Mucosa of stomach (tissue), 1 donor: ENCODE data around the gene NTM.
"Not testable (repeated sequence)": the region's sequence is repeated elsewhere in the genome, so short reads cannot be mapped to it uniquely, and the experiment has no call there.

Source experiments
- H3K27me3 ChIP-seq: one replicate; pipeline ENCODE4 v1.7.0; 2013; ENCODE audit warnings: mild to moderate bottlenecking, low read length; ENCODE audit not compliant: control insufficient read depth, insufficient read depth
- H3K36me3 ChIP-seq: one replicate; pipeline ENCODE4 v1.7.0; 2013; ENCODE audit warnings: low read length; ENCODE audit not compliant: control insufficient read depth, insufficient read depth
- H3K4me1 ChIP-seq: one replicate; pipeline ENCODE4 v1.7.0; 2013; ENCODE audit warnings: mild to moderate bottlenecking, low read length; ENCODE audit not compliant: control insufficient read depth, insufficient read depth
- H3K4me3 ChIP-seq: one replicate; pipeline ENCODE4 v1.7.0; 2013; ENCODE audit warnings: low read length
- H3K9ac ChIP-seq: one replicate; pipeline ENCODE4 v1.7.0; 2013; ENCODE audit warnings: mild to moderate bottlenecking, low read length, moderate library complexity
- H3K9me3 ChIP-seq: one replicate; pipeline ENCODE4 v1.7.0; 2013; ENCODE audit warnings: mild to moderate bottlenecking, low read length, moderate library complexity; ENCODE audit not compliant: control insufficient read depth
- donor health status: Pancreatic carcinoma.

NTM gene

DNA sequence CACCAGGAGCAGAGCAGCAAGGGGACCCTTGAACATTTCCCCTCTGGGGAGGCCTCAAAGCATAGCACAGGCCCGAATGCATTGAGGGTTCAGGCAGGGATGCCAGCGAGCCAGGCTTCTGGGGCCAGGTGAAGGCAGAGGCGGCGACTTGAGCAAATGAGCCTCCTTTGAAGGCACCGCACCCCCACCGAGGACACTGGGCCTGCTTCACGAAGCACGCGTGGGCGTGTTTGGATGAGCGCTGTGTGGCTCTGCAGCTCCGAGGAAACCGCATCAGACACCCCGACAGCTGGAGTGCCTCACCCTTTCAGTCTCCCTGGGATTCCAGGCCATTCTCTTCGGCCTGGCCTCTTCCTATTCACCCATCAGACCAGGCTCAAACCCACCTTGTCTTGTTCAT, 301.8 kb downstream of the NTM start:
- Histone ChIP-seq H3K4me3 (no peak overlapping the region), H3K9me3 (no peaks in the 10 kb centered on the region), H3K4me1 (no peaks in the 10 kb centered on the region), H3K27me3 (no peaks in the 10 kb centered on the region), H3K9ac (no peak overlapping the region), H3K36me3 (no peaks in the 10 kb centered on the region)

DNA sequence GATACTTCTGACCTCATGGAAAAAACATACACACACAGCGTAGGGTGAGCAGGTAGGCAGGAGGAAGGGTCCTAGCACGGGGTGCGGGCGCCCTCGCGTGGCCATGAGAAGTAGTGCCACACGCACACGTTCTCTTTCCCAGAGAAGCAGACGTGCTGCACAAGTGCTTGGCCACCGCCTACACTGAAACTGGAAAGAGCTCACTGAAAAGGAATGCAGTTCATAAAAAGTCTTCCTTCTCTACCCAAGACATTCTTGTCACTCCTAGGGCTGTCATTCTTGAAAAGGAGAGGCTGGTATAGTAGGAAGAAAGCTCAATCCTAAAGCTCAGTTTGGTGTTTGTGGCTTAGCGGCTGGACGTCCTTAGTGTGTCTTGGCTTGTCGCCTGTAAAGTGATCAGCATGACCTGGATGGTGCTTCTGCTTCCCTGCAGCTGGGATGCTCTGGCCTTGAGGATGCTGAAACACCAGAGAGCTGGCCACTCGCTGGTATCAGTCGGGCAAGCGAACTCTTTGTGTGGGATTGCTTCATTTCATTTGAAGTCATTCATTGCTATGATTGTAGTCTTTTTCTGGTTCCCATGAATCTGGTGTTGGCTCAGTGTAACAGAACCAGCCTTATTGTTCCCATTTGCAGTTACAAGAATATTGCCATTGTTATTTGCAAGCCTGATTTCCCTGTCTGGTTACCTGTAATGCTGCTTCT, 303.8 kb downstream of the NTM start:
- no peaks in the 10 kb centered on the region for H3K36me3 ChIP-seq
- H3K27me3 ChIP-seq: no peaks in the 10 kb centered on the region
- H3K9me3 ChIP-seq: no peaks in the 10 kb centered on the region
- H3K9ac ChIP-seq: no peak overlapping the region
- H3K4me3 ChIP-seq: no peak overlapping the region
- no peaks in the 10 kb centered on the region for H3K4me1 ChIP-seq

DNA sequence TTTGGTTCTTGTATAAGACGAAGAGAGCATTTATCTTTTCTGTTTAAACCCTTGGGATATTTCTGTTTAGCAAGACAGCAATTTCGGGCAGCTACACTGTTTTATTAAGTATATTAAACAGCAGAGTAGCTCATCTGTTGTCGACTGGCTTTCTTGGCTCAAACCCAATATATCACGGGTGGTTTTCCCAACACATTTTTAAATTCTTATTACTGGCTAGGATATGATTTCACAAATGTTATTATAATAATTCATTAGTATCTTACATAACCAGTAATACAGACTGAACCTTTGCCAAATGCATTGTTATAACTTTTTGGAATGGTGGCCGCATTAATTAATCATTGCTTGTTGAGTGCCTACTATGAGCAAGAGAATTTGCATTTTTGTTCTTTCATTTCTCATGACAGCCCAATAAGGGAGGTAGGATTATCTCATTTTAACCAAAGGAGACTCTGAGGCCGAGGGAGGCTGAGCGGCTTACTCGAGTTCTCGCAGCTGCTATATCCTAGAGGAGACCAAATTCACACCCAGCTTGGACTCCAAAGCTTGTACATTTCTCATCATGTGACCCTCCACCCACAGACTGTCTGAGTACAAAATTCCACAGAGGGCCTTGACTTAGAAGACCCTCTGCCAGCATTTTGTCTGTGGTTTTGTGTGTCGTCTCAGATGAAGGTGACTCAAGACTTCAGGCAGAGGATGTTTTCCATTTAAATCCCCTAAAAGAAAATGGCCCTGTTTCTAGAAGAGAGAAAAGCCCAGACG, 304.9 kb downstream of the NTM start:
- Histone ChIP-seq H3K9me3 (no peaks in the 10 kb centered on the region), H3K36me3 (no peaks in the 10 kb centered on the region), H3K27me3 (no peaks in the 10 kb centered on the region), H3K4me1 (no peaks in the 10 kb centered on the region), H3K9ac (no peak overlapping the region), H3K4me3 (no peak overlapping the region)

GRCh38 chr11:131677828-131678470, 307.5 kb downstream of the NTM start:
- no peaks in the 10 kb centered on the region for H3K9me3 ChIP-seq
- no peaks in the 10 kb centered on the region for H3K36me3 ChIP-seq
- no peaks in the 10 kb centered on the region for H3K27me3 ChIP-seq
- H3K9ac ChIP-seq: no peak overlapping the region
- H3K4me1 ChIP-seq: no peaks in the 10 kb centered on the region
- no peak overlapping the region for H3K4me3 ChIP-seq

DNA sequence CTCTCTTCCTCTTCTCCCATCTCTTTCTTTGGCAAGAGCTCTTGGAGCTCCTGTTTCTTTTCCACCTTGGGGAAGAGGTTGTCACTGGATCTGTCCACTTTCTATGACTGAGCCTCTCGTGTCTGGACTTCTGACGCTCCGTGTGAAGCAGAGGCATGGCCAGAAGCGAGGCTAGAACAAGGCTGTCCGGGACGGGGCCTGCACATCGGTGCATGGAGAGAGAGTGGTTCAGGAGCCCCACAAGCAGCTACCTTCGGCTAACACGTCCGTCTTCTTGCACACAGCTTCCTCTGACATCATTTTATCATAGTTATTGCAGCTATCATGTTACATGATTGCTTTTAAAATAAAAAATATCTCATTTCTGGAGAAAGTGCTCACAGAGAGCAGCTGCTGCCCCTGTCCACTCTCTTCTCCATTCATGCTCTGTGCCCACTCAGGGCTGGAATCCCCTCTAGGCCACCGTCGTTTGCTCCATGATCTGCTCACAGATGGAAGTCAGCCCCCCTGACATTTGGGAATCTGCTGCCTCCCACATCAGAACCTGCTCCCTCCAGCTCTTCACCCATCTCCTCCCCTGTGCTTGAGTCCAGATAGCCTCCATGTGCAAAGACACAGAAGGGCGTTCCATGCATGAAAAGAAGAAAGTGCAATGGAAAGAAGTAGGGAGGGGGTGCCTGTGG, 308.4 kb downstream of the NTM start:
- Histone ChIP-seq H3K4me3 (no peak overlapping the region), H3K27me3 (no peaks in the 10 kb centered on the region), H3K9me3 (no peaks in the 10 kb centered on the region), H3K9ac (no peak overlapping the region), H3K4me1 (no peaks in the 10 kb centered on the region), H3K36me3 (no peaks in the 10 kb centered on the region)

DNA sequence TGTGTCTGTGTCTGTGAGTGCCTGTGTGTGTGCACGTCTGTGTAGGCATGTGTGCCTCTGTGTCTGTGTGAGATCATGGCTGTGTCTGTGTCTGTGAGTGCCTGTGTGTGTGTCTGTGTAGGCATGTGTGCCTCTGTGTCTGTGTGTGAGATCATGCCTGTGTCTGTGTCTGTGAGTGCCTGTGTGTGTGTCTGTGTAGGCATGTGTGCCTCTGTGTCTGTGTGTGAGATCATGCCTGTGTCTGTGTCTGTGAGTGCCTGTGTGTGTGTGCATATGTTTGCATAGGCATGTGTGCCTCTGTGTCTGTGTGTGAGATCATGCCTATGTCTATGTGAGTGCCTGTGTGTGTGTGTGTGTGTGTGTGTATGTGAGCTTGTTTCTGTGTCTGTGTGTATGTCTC, 310.0 kb downstream of the NTM start:
- H3K9ac ChIP-seq, H3K36me3 ChIP-seq, H3K4me3 ChIP-seq, H3K27me3 ChIP-seq, H3K4me1 ChIP-seq, H3K9me3 ChIP-seq: not testable (repeated sequence)

GRCh38 chr11:131681920-131682319, 311.5 kb downstream of the NTM start:
- no peaks in the 10 kb centered on the region for H3K9me3 ChIP-seq
- no peaks in the 10 kb centered on the region for H3K4me1 ChIP-seq
- no peaks in the 10 kb centered on the region for H3K27me3 ChIP-seq
- H3K9ac ChIP-seq: no peak overlapping the region
- H3K36me3 ChIP-seq: no peaks in the 10 kb centered on the region
- no peak overlapping the region for H3K4me3 ChIP-seq

- H3K9me3 ChIP-seq: no peaks in the 10 kb centered on the region
- no peaks in the 10 kb centered on the region for H3K27me3 ChIP-seq
- H3K4me1 ChIP-seq: no peaks in the 10 kb centered on the region
- H3K9ac ChIP-seq: no peak overlapping the region
- H3K36me3 ChIP-seq: no peaks in the 10 kb centered on the region
- no peak overlapping the region for H3K4me3 ChIP-seq
Observed at GRCh38 chr11:131682373-131683015, 312.1 kb downstream of the NTM start.

GRCh38 chr11:131683131-131683530, 312.7 kb downstream of the NTM start:
- peaks cover 1% of the 10 kb centered on the region for H3K27me3 ChIP-seq
- H3K4me1 ChIP-seq: no peaks in the 10 kb centered on the region
- H3K9ac ChIP-seq: no peak overlapping the region
- no peaks in the 10 kb centered on the region for H3K9me3 ChIP-seq
- no peak overlapping the region for H3K4me3 ChIP-seq
- H3K36me3 ChIP-seq: no peaks in the 10 kb centered on the region

GRCh38 chr11:131683666-131684065, 313.3 kb downstream of the NTM start:
- Histone ChIP-seq H3K4me1 (no peaks in the 10 kb centered on the region), H3K9me3 (no peaks in the 10 kb centered on the region), H3K9ac (no peak overlapping the region), H3K4me3 (no peak overlapping the region), H3K27me3 (peaks cover 6% of the 10 kb centered on the region), H3K36me3 (no peaks in the 10 kb centered on the region)

DNA sequence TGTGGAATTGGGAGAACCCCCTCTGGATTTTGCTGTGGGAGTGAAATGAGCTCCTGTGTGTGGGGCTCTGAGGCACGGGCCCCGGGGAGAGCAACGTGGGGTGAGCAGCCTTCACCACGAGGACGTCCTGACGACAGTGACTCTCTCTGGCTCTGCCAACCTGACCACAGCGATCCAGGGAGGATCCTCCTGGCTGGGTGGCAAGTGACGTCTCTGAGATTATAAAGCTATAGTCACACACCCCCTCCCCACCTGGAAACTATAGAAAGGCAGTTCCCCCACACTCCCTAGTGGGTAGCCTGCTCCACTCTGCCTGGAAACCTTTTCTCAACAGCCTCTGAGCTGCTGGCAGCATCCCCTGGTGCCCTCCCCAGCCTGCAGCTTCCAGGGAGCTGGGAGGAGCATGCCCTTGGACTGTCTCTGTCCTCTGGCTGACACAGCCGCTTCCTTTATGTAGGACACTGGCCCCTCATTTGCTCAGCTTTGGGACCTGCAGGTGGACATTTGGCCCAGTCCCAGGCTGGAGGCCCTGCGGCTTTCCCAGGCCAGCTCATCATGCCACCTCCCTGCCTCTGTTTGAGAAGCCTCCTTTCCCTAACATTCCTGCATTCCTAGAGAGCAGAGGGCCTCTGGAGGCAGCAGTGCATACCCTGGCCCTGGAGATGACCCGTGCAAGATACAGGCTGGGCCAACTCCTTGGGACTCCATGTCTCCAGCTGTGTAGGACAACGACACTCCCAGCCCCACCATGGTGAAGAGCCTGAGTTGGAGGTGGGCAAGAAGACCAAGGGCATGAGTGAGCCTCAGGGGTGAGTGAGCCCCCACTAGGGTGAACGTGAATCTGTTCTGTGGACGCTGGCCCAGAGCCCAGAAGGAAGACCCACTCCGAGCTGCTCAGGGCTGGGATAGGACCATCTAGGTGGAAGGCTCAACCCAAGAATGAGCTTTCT, 314.0 kb downstream of the NTM start:
- peaks cover 10% of the 10 kb centered on the region for H3K27me3 ChIP-seq
- H3K36me3 ChIP-seq: no peaks in the 10 kb centered on the region
- H3K4me1 ChIP-seq: no peaks in the 10 kb centered on the region
- H3K9me3 ChIP-seq: no peaks in the 10 kb centered on the region
- H3K9ac ChIP-seq: no peak overlapping the region
- H3K4me3 ChIP-seq: no peak overlapping the region
